Left lung (tissue), 10 donors: ENCODE measurements around the gene GNPDA2. TPM values are rescaled to one million over a fixed set of nuclear protein-coding genes. Genes with fewer than 3 reads are reported as not detected.

Experiments used
- ATAC-seq: fragments of 200-7000 bp; cut with Tn5 transposase; one replicate; pipeline ENCODE4 v1.9.1; 2020; ENCODE audit warnings: moderate library complexity
- DNase-seq, 4 donors: peaks; one replicate each; pipeline ENCODE4 v3.0.0-alpha.2; 2013 to 2020
- H3K27ac ChIP-seq, 2 donors: fragments of 200-600 bp; sonication (generic) in 1 of 2; one replicate each; pipeline versions ENCODE4 v1.5.0 to v1.8.0; 2020 to 2021
- H3K27me3 ChIP-seq, 2 donors: fragments of 200-600 bp; sonication (generic) in 1 of 2; one replicate each; pipeline versions ENCODE4 v1.5.0 to v1.8.0; 2020 to 2021
- H3K36me3 ChIP-seq, 2 donors: fragments of 200-600 bp; sonication (generic) in 1 of 2; one replicate each; pipeline versions ENCODE4 v1.5.0 to v1.8.0; 2020 to 2021
- H3K4me1 ChIP-seq, 2 donors: fragments of 200-600 bp; one replicate each; pipeline ENCODE4 v1.8.0; 2021
- H3K4me3 ChIP-seq, 2 donors: fragments of 200-600 bp; sonication (generic) in 1 of 2; one replicate each; pipeline versions ENCODE4 v1.5.0 to v1.8.0; 2020 to 2021; ENCODE audit warnings: mild to moderate bottlenecking in 1 of 2
- H3K9me3 ChIP-seq, 2 donors: fragments of 200-600 bp; sonication (generic) in 1 of 2; one replicate each; pipeline versions ENCODE4 v1.5.0 to v1.8.0; 2020 to 2021
- intact Hi-C, 2 donors: fragments of 100-400 bp; cut with DNase I; formaldehyde crosslinking; loops; one replicate each; pipeline versions ENCODE4 v1.11.2 to v1.14.2; 2022
- polyA plus RNA-seq, 6 donors: library from polyadenylated mRNA; unstranded; fragments of 120-200 nt; gene quantifications; one replicate each; pipeline ENCODE4 v1.2.1, GENCODE V29; 2013; ENCODE audit not compliant: insufficient read length in 6 of 6
- total RNA-seq, 2 donors: library from RNA; stranded (reverse); fragmentation: NEBNext Ultra II Directional; extraction: Animal tissue kit (Norgen Biotek cat#: 25700); gene quantifications; one replicate each; pipeline ENCODE4 v1.2.1, GENCODE V29; 2021
- TF ChIP-seq, protein P1 (sequence below), 2 donors: fragments of 200-600 bp; sonication (generic) in 1 of 2; IDR thresholded peaks; one replicate each; pipeline versions ENCODE4 v1.5.0 to v1.8.0; 2021; ENCODE audit warnings: antibody characterized with exemption in 2 of 2
- donor health status: DM: no; HTN: yes; CAD: no.
- donor health status: DM: no; HTN: no; CAD: no.

The GNPDA2 gene
- total and polyA plus RNA-seq, 8 donors, result 12.1 to 34.9 (median 28.7) TPM

DNA sequence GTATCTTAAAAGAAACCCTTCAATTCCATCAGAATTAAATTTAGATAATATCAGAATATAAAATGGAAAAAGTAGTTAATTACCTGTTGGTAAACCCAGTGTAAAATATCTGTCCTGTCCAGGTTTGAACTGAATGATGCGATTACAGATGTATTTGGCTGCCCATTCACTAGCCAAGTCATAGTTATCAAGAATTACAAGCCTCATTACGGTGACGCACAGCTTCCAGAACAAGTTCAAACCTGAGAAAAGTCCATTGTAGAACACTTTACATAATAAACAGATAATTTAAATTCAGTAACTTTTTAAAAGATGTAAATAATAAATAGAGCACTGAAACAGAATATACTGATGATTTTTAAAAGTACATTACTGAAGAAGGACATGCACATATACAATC lies 4.4 kb downstream of the GNPDA2 start:
- Histone ChIP-seq H3K27me3 (no peaks in the 10 kb centered on the region), H3K9me3 (no peaks in the 10 kb centered on the region), H3K4me1 (peaks cover 0 to 16% of the 10 kb centered on the region in 2 donors), H3K36me3 (no peaks in the 10 kb centered on the region), H3K4me3 (no peak overlapping the region), H3K27ac (no peak overlapping the region)
- DNase-seq, result no peak
- intact Hi-C loops, result no loop called here
- TF ChIP-seq, protein P1, sequence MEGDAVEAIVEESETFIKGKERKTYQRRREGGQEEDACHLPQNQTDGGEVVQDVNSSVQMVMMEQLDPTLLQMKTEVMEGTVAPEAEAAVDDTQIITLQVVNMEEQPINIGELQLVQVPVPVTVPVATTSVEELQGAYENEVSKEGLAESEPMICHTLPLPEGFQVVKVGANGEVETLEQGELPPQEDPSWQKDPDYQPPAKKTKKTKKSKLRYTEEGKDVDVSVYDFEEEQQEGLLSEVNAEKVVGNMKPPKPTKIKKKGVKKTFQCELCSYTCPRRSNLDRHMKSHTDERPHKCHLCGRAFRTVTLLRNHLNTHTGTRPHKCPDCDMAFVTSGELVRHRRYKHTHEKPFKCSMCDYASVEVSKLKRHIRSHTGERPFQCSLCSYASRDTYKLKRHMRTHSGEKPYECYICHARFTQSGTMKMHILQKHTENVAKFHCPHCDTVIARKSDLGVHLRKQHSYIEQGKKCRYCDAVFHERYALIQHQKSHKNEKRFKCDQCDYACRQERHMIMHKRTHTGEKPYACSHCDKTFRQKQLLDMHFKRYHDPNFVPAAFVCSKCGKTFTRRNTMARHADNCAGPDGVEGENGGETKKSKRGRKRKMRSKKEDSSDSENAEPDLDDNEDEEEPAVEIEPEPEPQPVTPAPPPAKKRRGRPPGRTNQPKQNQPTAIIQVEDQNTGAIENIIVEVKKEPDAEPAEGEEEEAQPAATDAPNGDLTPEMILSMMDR (IDR thresholded peaks at IDR 0.05), result no peak
- ATAC-seq, result no peak

DNA sequence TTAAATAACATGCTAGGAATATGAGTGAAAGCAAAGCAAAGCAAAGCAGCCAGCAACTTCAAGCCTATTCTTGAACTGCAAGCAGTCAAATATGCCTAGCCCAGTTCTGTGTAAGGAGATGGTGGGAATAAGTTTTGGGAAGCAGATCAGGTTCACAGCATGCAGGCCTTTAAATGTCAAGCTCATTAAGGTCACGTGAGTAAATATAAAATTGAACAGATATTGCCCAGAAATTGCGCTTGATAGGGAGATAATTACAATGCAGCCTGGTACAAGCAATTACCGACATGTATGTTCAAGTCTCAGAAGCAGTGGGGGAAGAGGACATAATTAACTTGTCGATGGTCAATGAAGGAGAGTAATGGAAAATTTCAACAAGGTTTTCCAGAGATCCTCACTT lies 6.0 kb downstream of the GNPDA2 start:
- peaks cover 0 to 10% of the 10 kb centered on the region in 2 donors for H3K4me1 ChIP-seq
- no peak for ATAC-seq

DNA sequence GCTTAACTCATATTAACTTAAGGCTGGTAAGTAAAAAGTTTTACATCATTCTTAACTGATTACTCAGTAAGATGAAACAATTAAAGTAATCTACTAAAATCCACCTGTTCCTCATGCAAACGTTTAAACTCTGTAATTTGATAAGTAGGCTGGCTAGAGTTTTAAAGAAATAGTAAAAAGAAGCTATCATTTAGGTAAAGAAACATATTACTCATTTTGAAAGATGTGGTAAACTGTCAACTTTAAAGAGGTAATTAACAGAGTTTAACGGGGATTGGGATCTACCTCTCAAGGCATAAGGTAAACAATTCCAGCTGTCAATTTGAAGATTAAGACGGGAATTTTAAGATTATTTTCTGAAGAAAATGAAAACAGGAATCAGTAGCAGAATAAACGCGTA lies 9.8 kb downstream of the GNPDA2 start:
- intact Hi-C loops, result no loop called here

More for the DNA sequence above, 6.0 kb downstream of the GNPDA2 start:
- Histone ChIP-seq H3K9me3 (no peaks in the 10 kb centered on the region), H3K4me3 (no peak overlapping the region), H3K27me3 (no peaks in the 10 kb centered on the region), H3K27ac (no peak overlapping the region), H3K36me3 (no peaks in the 10 kb centered on the region)
- no peak for DNase-seq
- intact Hi-C loops, result no loop called here
- TF ChIP-seq, protein P1 (IDR thresholded peaks at IDR 0.05), result no peak

DNA sequence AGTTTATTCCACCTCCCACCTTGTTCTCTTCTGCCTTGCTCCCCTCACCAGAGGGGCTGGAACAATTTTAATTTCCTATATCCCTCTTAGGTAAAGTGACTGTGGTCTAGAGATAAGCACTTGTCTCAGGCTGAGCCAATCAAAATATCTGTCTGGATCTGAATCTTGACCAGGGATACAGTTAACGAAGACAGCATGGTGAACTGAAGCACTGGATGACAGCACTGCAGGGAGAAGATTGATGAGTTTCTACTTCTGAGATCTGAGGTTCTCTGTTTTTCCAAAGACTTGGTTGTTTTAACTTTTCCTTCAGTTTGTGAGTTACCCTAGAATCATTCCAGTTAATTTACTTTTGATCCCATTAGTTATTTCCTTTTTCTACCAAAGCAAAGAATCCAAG lies 13.2 kb downstream of the GNPDA2 start:
- intact Hi-C loops, result no loop called here
- no peak overlapping the region for H3K27ac ChIP-seq
- no peak for ATAC-seq
- DNase-seq, result no peak
- H3K36me3 ChIP-seq, result no peaks in the 10 kb centered on the region
- TF ChIP-seq, protein P1 (IDR thresholded peaks at IDR 0.05), result no peak
- no peaks in the 10 kb centered on the region for H3K9me3 ChIP-seq
- H3K4me3 ChIP-seq, result no peak overlapping the region
- no peaks in the 10 kb centered on the region for H3K4me1 ChIP-seq
- H3K27me3 ChIP-seq, result no peaks in the 10 kb centered on the region

More for the DNA sequence above, 9.8 kb downstream of the GNPDA2 start:
- TF ChIP-seq, protein P1 (IDR thresholded peaks at IDR 0.05), result no peak
- Histone ChIP-seq H3K27me3 (no peaks in the 10 kb centered on the region), H3K4me3 (no peak overlapping the region), H3K27ac (no peak overlapping the region), H3K9me3 (no peaks in the 10 kb centered on the region), H3K4me1 (no peaks in the 10 kb centered on the region), H3K36me3 (no peaks in the 10 kb centered on the region)
- DNase-seq (no peak), ATAC-seq (no peak)

DNA sequence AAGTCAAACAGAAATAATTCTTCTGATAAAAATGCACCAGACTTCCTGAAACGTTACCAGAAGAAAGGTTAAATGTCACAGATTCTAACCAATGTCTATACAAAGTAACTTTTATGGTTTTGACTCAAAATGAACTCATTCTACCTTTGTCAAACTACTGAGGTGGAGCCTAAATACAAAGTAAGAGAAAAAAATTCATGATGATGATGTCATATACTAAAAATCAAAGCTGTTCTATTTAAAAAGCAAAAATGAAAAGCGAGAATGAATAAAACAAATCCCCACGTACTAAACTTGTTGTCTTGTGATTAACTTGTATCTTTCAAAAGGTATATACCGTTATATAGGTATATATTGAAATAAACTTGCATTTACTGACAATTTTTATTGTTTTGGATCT lies 21.7 kb downstream of the GNPDA2 start:
- intact Hi-C loops, result no loop called here
- Histone ChIP-seq H3K27me3 (no peaks in the 10 kb centered on the region), H3K36me3 (peaks cover 0 to 63% of the 10 kb centered on the region in 2 donors), H3K4me3 (no peak overlapping the region), H3K4me1 (no peaks in the 10 kb centered on the region), H3K27ac (no peak overlapping the region), H3K9me3 (no peaks in the 10 kb centered on the region)
- TF ChIP-seq, protein P1 (IDR thresholded peaks at IDR 0.05), result no peak
- ATAC-seq (no peak), DNase-seq (no peak)
